ENCODE data around the gene OR13C5. TPM values are rescaled to one million over a fixed set of nuclear protein-coding genes. Genes with fewer than 3 reads are reported as not detected.
A peak's percentile ranks its signal among the peaks of the same experiment; 100 is the strongest.
"Not testable (repeated sequence)": the region's sequence is repeated elsewhere in the genome, so short reads cannot be mapped to it uniquely, and the experiment has no call there.

Gene OR13C5, protein sequence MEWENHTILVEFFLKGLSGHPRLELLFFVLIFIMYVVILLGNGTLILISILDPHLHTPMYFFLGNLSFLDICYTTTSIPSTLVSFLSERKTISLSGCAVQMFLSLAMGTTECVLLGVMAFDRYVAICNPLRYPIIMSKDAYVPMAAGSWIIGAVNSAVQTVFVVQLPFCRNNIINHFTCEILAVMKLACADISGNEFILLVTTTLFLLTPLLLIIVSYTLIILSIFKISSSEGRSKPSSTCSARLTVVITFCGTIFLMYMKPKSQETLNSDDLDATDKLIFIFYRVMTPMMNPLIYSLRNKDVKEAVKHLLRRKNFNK
- total RNA-seq: not detected
- long read RNA-seq: 0 reads

DNA sequence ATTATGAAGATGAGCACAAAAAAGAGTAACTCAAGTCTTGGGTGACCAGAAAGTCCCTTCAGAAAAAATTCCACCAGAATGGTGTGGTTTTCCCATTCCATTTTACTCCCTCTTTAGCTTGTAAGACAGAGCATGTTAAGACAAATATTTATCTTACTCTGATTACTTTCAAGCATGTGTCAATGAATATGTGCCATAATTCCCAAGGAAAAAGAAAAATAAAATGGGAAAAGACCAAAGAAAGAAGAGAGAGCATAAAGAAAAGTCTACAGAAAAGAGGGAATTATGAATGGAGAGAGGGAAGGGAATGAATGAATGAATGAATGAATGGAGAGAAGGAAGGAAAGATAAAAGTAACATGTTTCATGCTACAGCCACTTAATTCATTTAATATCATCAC is at the start of gene OR13C5:
Gene OR13C5, minus strand, starts transcription at position 101 of the 400 bp plus-strand sequence. Its CDS starts 0 bp downstream, at position 101.
- H3K27me3 ChIP-seq (ENCODE audit: low read depth); ATAC-seq; H3K9me3 ChIP-seq; H3K36me3 ChIP-seq; H3K4me3 ChIP-seq; DNase-seq; H3K4me1 ChIP-seq; intact Hi-C loops (cut with DNase I); H3K27ac ChIP-seq: not testable (repeated sequence)

DNA sequence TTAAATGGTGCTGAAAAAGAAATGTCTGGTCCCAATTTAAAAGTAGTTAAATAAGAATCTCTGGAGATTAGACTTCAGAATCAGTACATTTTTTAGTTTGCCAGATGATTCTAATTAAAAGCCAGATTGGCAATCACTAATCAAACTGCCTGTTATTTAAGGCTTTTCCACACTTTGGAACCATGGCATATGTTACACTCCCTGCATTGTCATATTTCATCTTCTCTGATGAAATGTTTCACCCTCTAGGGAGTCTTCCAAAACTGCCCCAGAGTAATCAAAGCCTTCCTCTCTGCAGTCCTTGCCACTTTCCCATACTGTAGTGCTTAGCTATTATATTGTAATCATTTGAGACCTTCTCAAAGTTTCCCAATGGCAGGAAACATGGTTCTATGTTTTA is 36.2 kb upstream of the OR13C5 start:
- intact Hi-C loops (cut with DNase I): no loop called here
- TF ChIP-seq, protein P1, sequence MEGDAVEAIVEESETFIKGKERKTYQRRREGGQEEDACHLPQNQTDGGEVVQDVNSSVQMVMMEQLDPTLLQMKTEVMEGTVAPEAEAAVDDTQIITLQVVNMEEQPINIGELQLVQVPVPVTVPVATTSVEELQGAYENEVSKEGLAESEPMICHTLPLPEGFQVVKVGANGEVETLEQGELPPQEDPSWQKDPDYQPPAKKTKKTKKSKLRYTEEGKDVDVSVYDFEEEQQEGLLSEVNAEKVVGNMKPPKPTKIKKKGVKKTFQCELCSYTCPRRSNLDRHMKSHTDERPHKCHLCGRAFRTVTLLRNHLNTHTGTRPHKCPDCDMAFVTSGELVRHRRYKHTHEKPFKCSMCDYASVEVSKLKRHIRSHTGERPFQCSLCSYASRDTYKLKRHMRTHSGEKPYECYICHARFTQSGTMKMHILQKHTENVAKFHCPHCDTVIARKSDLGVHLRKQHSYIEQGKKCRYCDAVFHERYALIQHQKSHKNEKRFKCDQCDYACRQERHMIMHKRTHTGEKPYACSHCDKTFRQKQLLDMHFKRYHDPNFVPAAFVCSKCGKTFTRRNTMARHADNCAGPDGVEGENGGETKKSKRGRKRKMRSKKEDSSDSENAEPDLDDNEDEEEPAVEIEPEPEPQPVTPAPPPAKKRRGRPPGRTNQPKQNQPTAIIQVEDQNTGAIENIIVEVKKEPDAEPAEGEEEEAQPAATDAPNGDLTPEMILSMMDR (IDR thresholded peaks at IDR 0.05): no peak
- H3K4me3 ChIP-seq: no peak overlapping the region
- H3K27ac ChIP-seq: no peak overlapping the region
- DNase-seq (no peak), ATAC-seq (no peak)
- H3K9me3 ChIP-seq: peaks cover 5% of the 10 kb centered on the region
- H3K36me3 ChIP-seq: no peaks in the 10 kb centered on the region
- H3K27me3 ChIP-seq (ENCODE audit: low read depth): no peaks in the 10 kb centered on the region
- no peaks in the 10 kb centered on the region for H3K4me1 ChIP-seq

DNA sequence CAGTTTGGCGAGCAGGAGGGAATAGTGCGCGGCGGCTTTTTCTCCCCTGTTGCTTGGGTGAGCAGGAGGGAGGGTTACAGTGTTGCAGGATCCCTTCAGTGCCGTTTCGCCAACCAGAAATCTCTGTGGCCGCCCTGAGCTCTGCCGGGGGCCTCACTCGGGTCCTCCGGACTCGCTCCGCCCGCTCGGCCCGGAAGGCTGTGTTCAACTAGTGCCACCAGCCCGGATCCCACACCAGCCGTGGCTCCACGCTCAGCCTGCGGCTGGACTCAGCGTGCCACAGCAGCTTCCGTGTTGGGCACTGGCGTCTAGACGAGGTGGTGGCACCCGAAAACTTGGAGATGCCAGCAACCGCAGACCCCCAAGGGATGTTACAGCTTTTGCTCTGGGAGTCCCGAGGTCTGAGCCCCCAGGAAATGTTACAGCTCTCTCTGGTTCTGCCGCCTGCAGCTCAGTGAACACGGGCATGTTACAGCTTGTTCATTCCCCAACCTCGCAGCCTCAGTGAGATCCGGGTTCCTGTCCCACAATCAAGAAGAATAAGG is 34.8 kb upstream of the OR13C5 start:
- Histone ChIP-seq H3K27ac (no peak overlapping the region), H3K4me3 (no peak overlapping the region), H3K36me3 (no peaks in the 10 kb centered on the region), H3K27me3 (ENCODE audit: low read depth) (no peaks in the 10 kb centered on the region), H3K9me3 (no peaks in the 10 kb centered on the region), H3K4me1 (no peaks in the 10 kb centered on the region)
- intact Hi-C loops (cut with DNase I): no loop called here
- DNase-seq: no peak
- TF ChIP-seq, protein P1 (IDR thresholded peaks at IDR 0.05): no peak
- ATAC-seq: peak in 1 of 2 donors; percentile 21

DNA sequence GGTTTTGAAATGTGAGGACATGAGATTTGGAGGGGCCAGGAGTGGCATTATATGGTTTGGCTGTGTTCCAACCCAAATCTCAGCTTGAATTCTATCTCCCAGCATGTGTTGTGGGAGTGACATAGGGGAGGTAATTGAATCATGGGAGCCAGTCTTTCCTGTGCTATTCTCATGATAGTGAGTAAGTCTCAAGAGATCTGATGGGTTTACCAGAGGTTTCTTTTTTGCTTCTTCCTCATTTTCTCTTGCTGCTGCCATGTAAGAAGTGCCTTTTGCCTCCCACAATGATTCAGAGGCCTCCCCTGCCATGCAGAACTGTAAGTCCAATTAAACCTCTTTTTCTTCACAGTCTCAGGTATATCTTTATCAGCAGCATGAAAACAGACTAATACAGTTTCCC is 26.8 kb upstream of the OR13C5 start:
- intact Hi-C loops (cut with DNase I); ATAC-seq: not testable (repeated sequence)

GRCh38 chr9:104618104-104618503 is 18.9 kb upstream of the OR13C5 start, which contains the start of gene OR13C9:
TSS of gene OR13C9 (minus strand) at chr9:104618204. CDS start at chr9:104618204, 0 bp downstream.
- TF ChIP-seq, protein P1 (IDR thresholded peaks at IDR 0.05): no peak
- intact Hi-C loops (cut with DNase I): no loop called here
- ATAC-seq: no peak

More for the DNA sequence above, 26.8 kb upstream of the OR13C5 start:
- not testable (repeated sequence) for H3K9me3 ChIP-seq; H3K27me3 ChIP-seq (ENCODE audit: low read depth); H3K36me3 ChIP-seq; H3K4me1 ChIP-seq; H3K4me3 ChIP-seq; H3K27ac ChIP-seq; DNase-seq

DNA sequence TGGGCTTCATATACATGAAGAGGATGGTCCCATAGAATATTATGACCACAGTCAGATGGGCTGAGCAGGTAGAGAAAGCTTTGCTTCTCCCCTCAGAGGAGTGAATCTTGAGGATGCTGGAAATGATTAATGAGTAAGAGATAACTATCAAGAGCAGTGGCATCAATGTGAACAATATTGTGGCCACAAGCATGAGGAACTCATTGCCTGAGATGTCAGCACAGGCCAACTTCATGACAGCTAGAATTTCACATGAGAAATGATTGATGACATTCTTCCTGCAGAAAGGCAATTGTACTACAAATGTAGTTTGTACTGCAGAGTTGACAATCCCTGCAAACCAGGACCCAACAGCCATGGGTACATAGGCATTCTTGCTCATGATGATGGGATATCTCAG is 18.2 kb upstream of the OR13C5 start:
- Histone ChIP-seq H3K4me1 (no peaks in the 10 kb centered on the region), H3K27me3 (ENCODE audit: low read depth) (no peaks in the 10 kb centered on the region), H3K9me3 (peaks cover 5% of the 10 kb centered on the region), H3K27ac (no peak overlapping the region), H3K36me3 (no peaks in the 10 kb centered on the region), H3K4me3 (no peak overlapping the region)
- TF ChIP-seq, protein P1 (IDR thresholded peaks at IDR 0.05): no peak
- DNase-seq: no peak
- intact Hi-C loops (cut with DNase I): no loop called here
- no peak for ATAC-seq

More at GRCh38 chr9:104618104-104618503, 18.9 kb upstream of the OR13C5 start, which contains the start of gene OR13C9:
- no peaks in the 10 kb centered on the region for H3K27me3 ChIP-seq (ENCODE audit: low read depth)
- no peaks in the 10 kb centered on the region for H3K4me1 ChIP-seq
- H3K9me3 ChIP-seq: peaks cover 5% of the 10 kb centered on the region
- DNase-seq: no peak
- no peak within 1 kb of the TSS for H3K4me3 ChIP-seq
- H3K36me3 ChIP-seq: no peaks in the 10 kb centered on the region
- H3K27ac ChIP-seq: no peak within 1 kb of the TSS
